ENCODE results near the gene ZMYND10. TPM values are rescaled to one million over a fixed set of nuclear protein-coding genes. Genes with fewer than 3 reads are reported as not detected.
A peak's percentile ranks its signal among the peaks of the same experiment; 100 is the strongest.

The ZMYND10 gene
- total RNA-seq, 1 experiment from 2014 or later: 0.67 TPM

GRCh38 chr3:50320853-50321335 lies 24.6 kb downstream of the ZMYND10 start:
- Histone ChIP-seq H3K4me3 (ENCODE audit: low read depth, low read length, poor library complexity, severe bottlenecking) (peak overlapping the region; percentile 73), H3K36me3 (ENCODE audit: insufficient read depth, low read length, poor library complexity, severe bottlenecking) (no peaks in the 10 kb centered on the region), H3K27me3 (replicated peaks; ENCODE audit: insufficient read depth, low read depth, low read length, poor library complexity) (no peaks in the 10 kb centered on the region), H3K9me3 (ENCODE audit: low read depth, low read length, poor library complexity, severe bottlenecking) (no peaks in the 10 kb centered on the region), H3K27ac (ENCODE audit: low read depth, low read length, poor library complexity, severe bottlenecking) (peak overlapping the region; percentile 99), H3K4me1 (ENCODE audit: insufficient read depth, low read length, poor library complexity, severe bottlenecking) (peaks cover 3% of the 10 kb centered on the region)
- intact Hi-C loops (cut with micrococcal nuclease; ENCODE audit: unreplicated experiment): no loop called here
- BruUV-seq (replicated peaks): no TSS peak
- TF ChIP-seq, protein P1, sequence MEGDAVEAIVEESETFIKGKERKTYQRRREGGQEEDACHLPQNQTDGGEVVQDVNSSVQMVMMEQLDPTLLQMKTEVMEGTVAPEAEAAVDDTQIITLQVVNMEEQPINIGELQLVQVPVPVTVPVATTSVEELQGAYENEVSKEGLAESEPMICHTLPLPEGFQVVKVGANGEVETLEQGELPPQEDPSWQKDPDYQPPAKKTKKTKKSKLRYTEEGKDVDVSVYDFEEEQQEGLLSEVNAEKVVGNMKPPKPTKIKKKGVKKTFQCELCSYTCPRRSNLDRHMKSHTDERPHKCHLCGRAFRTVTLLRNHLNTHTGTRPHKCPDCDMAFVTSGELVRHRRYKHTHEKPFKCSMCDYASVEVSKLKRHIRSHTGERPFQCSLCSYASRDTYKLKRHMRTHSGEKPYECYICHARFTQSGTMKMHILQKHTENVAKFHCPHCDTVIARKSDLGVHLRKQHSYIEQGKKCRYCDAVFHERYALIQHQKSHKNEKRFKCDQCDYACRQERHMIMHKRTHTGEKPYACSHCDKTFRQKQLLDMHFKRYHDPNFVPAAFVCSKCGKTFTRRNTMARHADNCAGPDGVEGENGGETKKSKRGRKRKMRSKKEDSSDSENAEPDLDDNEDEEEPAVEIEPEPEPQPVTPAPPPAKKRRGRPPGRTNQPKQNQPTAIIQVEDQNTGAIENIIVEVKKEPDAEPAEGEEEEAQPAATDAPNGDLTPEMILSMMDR (conservative IDR thresholded peaks at IDR 0.05; ENCODE audit: low read depth, low read length): no peak
- no peak for TF ChIP-seq EZH2 (IDR thresholded peaks at IDR 0.05; ENCODE audit: borderline replicate concordance, low read depth, low read length, poor library complexity, severe bottlenecking)
- CTCF ChIA-PET: interaction anchor here (0.6 kb wide), 3 partner anchors 15 to 83 kb away, joined by 6 to 9 read pairs (median 6); no protein-coding TSS in a partner anchor
- POLR2A ChIA-PET (ENCODE audit: low non-redundant PET): no interaction called here
- peak; percentile 64 for DNase-seq (ENCODE audit: low spot score)

DNA sequence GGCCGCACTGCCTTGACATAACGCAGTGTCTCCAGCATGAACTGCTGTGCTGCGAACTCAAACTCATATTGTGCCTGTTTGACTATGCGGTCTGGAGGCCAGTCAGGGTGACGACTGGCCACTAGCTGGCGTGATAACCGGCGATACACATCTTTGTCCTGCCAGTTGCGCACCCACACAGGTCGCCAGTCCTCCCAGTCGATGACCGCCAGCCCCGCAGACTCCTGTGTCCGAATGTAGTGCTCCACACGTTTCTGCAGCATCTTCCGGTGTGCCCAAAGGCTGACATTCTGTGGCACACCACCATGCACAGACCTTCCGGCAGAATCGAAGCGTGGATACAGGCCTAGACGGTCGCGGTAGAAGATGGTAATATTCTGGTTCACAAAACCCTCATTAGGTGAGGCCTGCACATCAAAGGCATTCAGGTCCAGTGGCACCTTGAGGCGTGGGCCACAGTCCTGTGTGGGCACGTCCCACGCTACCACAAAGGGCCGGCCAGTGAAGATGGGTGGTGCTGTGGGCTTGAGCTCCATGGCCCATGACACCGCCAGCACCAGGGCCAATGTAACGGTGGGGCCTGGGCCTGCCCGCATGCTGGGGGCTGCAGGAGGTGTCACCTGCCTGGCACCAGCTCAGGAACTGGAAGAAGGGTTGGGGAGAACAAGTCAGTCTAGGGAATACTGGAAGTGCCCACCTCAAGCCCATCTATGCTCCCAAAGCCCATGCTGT lies 25.5 kb downstream of the ZMYND10 start:
- no peak for TF ChIP-seq EZH2 (IDR thresholded peaks at IDR 0.05; ENCODE audit: borderline replicate concordance, low read depth, low read length, poor library complexity, severe bottlenecking)
- TF ChIP-seq, protein P1 (conservative IDR thresholded peaks at IDR 0.05; ENCODE audit: low read depth, low read length): no peak
- DNase-seq (ENCODE audit: low spot score): no peak
- Histone ChIP-seq H3K27ac (ENCODE audit: low read depth, low read length, poor library complexity, severe bottlenecking) (peak overlapping the region; percentile 99), H3K27me3 (replicated peaks; ENCODE audit: insufficient read depth, low read depth, low read length, poor library complexity) (no peaks in the 10 kb centered on the region), H3K36me3 (ENCODE audit: insufficient read depth, low read length, poor library complexity, severe bottlenecking) (no peaks in the 10 kb centered on the region), H3K9me3 (ENCODE audit: low read depth, low read length, poor library complexity, severe bottlenecking) (no peaks in the 10 kb centered on the region), H3K4me1 (ENCODE audit: insufficient read depth, low read length, poor library complexity, severe bottlenecking) (peaks cover 3% of the 10 kb centered on the region), H3K4me3 (ENCODE audit: low read depth, low read length, poor library complexity, severe bottlenecking) (peak overlapping the region; percentile 73)
- ChIA-PET CTCF (no interaction called here), POLR2A (ENCODE audit: low non-redundant PET) (no interaction called here)
- BruUV-seq (replicated peaks): no TSS peak
- intact Hi-C loops (cut with micrococcal nuclease; ENCODE audit: unreplicated experiment): no loop called here

DNA sequence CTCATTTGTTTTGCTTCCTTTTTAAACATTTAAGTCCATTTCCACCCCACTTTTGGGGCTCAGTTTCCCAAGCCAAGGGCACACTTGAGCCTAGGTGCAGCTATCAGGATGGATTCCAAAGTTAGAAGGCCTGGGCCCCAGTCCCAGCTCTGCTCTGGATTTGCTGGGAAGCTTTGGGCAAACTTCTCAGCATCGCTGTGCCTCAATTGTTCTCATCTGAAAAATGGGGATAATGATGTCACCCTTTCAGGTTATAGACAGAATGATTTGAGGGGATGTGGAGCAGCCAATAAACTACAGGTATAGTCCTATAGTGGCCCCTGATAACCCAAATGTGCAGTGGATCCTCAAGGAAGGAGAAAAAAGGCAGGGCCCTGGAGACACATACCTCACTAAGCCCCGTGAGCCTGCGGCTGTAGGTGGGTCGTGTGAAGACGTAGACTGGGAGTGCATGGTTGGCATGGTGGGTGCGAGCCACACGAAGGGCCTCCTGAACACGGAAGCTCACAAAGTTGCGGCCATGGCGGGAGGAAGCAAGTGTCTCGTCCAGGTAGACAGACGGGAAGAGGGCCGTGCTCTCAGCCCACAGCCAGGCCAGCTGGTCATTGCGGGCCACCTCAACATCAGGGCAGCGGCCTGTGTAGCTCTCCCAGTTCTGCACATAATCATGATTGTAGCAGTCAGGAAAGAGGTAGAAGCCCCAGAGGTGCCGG lies 26.2 kb downstream of the ZMYND10 start:
- Histone ChIP-seq H3K4me3 (ENCODE audit: low read depth, low read length, poor library complexity, severe bottlenecking) (no peak overlapping the region), H3K27me3 (replicated peaks; ENCODE audit: insufficient read depth, low read depth, low read length, poor library complexity) (no peaks in the 10 kb centered on the region), H3K27ac (ENCODE audit: low read depth, low read length, poor library complexity, severe bottlenecking) (no peak overlapping the region), H3K9me3 (ENCODE audit: low read depth, low read length, poor library complexity, severe bottlenecking) (no peaks in the 10 kb centered on the region), H3K36me3 (ENCODE audit: insufficient read depth, low read length, poor library complexity, severe bottlenecking) (no peaks in the 10 kb centered on the region), H3K4me1 (ENCODE audit: insufficient read depth, low read length, poor library complexity, severe bottlenecking) (peaks cover 3% of the 10 kb centered on the region)
- no peak for TF ChIP-seq EZH2 (IDR thresholded peaks at IDR 0.05; ENCODE audit: borderline replicate concordance, low read depth, low read length, poor library complexity, severe bottlenecking)
- TF ChIP-seq, protein P1 (conservative IDR thresholded peaks at IDR 0.05; ENCODE audit: low read depth, low read length): no peak
- ChIA-PET POLR2A (ENCODE audit: low non-redundant PET) (no interaction called here), CTCF (no interaction called here)
- BruUV-seq (replicated peaks): TSS peak; percentile 30
- intact Hi-C loops (cut with micrococcal nuclease; ENCODE audit: unreplicated experiment): no loop called here
- no peak for DNase-seq (ENCODE audit: low spot score)

Measured in A673 (cell line).